ENCODE measurements around the gene CLCF1.

GRCh38 chr11:67370351-67371076 is 2.9 kb downstream of the CLCF1 start:
- no peak for TF ChIP-seq CTCF (optimal IDR thresholded peaks at IDR 0.05 in 1 of 3, IDR thresholded peaks at IDR 0.05 in 1 of 3, conservative IDR thresholded peaks at IDR 0.05 in 1 of 3; ENCODE audit: extremely low read depth in 1 of 3, insufficient read depth in 2 of 3, low read length in 3 of 3)
- TF ChIP-seq EZH2 (IDR thresholded peaks at IDR 0.05; ENCODE audit: low read length), result no peak

Measured in keratinocyte (primary cell).